NCI-H446 (cell line): ENCODE results near the gene PNPLA6.

Experiments
- DNase-seq, 2 experiments: peaks; one replicate each; lab custom pipeline; 2025; lab: John Stamatoyannopoulos, UW

PNPLA6 gene

DNA sequence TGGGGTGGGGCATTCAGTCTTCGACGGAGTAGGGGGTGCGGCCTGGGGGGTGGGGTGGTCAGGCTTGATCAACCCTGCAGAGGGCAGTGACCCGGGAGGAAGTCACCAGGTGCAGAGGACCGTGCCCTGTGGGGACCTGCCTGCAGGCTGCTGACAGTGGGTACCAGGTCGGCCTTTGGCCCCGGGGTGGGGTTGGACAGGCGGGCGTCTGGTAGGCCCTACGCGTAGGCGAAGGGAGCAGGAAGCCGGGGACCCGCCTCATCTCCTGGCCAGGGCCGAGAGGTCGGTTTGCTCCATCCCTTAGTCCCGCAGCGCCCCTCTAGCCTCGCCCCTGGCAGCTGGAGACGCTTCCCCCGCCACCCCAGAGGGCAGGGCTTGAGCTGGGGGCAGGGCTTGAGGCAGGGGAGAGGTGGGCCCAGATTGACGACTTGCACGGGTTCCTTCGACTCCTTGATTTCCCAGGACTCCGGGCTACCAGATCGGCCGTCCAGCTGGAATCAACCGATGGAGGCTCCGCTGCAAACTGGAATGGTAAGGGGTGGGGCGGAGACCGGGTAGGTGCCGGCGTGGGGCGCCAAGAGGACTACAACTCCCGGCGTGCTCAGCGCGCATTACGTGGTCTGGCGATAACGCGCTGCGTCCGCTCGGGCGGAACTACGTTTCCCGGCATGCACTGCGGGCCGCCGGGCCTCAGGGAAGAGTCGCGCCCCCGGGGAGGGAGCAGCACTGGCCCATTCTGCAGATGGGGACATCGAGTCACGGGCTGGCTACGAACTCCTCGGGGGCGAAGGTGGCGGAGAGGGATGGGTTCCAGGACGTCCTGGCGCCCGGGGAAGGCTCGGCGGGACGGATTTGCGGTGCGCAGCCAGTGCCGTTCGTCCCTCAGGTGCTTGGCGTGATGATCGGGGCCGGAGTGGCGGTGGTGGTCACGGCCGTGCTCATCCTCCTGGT is at the start of gene PNPLA6:
TSS of gene PNPLA6 (plus strand) at position 671 of the 951 bp plus-strand sequence. CDS start at position 743, 72 bp downstream.
- peak; percentile 88 to 96 for DNase-seq

DNA sequence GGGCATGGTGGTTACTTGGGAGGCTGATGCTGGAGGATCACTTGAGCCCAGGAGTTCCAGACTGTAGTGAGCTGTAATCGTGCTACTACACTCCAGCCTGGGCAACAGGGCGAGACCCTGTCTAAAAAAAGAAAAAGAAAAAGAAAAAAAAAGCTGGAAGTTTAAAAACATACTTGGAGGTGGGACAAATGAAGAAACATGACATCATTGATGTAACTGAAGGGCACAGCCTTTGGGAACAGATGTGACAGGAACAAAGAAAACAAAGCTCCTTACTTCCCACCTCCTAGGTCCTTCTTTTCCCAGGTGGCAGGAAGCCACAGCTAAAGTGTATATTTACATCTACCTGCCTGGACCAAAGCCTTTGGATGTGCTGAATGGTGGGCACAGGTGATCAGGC is 48.6 kb upstream of the PNPLA6 start:
- no peak for DNase-seq

DNA sequence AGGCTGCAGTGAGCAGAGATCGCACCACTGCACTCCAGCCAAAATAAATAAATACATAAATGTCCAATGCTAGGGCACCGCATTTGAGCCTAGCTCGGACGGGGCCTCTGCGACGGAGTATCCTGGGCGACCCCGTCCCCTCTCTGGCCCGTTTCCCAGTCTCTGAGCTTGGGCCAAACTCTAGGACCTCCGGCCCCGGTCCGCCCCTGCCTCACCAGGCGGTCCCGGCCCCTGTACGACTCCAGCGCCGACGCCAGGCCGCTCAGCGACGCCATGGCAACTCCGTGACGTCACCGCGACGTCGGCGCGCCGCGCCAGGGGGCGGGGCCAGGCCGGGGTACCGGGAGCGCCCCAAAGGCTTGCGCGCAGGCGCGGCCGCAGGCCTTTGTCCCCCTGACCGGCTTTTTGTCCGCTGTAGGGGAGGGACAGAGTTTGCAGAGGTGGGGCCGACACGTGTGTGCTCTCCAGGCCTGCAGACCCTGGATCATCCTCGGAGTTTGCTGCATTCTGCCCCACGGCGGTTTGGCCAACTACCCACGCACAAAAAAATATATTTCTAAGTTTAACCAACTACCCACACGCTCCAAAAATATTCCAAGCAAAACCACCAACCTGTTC is 46.7 kb upstream of the PNPLA6 start, which contains the start of gene PEX11G:
TSS of gene PEX11G (minus strand) at position 300 of the 618 bp plus-strand sequence. CDS start at position 275, 25 bp downstream.
- no peak for DNase-seq

DNA sequence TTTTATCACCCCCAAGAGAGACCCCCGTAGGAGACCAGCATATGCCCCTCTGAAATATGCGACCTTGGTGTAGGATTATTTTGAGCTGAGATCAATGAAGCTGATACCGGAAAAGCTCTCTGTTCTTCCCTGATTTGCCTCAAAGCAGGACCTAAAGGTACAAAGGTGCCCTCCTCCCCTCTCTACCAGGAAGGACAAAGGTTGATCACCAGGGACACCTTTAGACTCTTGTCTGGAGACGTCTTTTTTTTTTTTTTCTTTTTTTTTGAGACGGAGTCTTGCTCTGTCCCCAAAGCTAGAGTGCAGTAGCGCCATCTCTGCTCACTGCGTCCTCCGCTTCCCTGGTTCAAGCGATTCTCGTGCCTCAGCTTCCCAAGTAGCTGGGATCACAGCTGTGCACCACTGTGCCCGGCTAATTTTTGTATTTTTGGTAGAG is 45.9 kb upstream of the PNPLA6 start:
- no peak for DNase-seq

DNA sequence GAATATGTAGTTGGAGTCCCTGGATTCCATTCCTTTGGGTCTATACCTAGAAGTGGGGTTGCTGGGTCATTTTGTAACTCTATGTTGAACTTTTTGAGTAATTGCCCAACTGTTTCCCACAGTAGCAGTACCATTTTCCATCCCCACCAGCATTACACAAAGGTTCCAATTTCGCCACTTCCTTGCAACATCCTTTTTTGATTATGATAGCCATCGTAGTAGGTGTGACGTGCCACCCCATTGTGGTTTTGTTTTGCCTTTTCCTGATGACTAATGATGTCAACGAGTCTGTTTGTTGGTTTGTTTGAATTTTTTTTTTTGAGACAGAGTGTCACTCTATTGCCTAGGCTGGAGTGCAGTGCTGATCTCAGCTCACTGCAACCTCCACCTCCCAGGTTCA is 43.4 kb upstream of the PNPLA6 start:
- no peak for DNase-seq

DNA sequence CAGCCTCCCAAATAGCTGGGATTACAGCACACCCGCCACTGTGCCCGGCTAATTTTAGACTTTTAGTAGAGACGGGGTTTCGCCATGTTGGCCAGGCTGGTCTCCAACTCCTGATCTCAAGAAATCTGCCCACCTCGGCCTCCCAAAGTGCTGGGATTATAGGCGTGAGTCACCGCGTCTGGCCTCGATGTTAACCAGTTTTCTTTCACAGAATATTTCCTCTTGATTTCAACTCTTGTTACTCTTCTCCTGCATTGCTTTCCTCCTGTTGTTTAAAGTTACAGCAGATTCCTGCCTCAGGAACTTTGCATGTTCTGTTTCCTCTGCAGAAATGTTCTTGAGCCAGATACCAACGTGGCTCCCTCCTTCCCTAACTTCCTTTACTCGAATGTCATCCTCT is 43.0 kb upstream of the PNPLA6 start:
- no peak for DNase-seq

DNA sequence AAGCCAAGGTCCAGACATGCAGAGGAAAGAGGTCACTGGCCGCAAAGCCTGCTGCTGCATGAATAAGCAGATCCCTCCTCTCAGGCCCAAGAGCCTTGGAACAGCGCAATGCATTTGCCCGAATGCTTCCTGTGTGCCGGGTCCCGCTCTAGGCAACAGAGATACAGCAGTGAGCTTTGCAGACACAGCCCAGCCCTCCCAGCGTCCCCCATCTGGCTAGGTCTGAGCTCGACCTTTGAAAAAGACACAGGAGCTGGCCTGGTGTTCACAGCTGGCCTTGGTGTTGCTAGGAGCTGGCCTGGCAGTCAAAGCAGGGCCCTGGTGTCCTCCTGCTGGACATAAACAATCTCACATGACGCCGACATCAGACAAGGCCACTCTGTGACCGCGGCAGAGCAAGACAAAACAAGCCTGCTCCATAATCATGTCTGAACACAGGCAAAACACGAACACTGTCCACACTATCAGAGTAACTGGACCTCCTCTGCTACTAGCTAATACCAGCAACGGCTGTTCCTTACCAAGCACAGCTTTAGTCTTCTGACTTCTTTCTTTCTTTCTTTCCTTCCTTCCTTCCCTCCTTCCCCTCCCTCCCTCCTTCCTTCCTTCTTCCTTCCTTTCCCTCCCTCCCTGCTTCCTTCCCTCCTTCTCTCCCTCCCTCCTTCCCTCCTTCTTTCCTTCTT is 41.0 kb upstream of the PNPLA6 start:
- no peak for DNase-seq

DNA sequence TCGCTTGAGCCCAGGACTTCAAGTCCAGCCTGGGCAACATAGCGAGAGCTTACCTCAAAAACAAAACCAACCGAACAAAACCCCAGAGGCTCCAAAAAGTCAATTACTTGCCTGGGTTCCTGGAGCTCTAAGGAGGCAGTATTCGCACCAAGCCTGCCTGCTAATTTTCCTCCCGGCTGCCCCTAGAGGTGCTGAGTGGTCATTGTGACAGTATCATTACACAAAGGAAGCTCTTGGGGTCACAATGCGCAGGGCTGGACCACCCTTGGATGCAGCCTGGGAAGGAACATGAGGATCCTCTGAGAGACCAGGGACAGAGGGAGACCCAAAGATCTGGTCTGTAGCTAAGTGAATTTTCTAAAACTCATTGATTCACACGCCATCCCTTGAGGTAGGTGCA is 38.2 kb upstream of the PNPLA6 start:
- no peak for DNase-seq

DNA sequence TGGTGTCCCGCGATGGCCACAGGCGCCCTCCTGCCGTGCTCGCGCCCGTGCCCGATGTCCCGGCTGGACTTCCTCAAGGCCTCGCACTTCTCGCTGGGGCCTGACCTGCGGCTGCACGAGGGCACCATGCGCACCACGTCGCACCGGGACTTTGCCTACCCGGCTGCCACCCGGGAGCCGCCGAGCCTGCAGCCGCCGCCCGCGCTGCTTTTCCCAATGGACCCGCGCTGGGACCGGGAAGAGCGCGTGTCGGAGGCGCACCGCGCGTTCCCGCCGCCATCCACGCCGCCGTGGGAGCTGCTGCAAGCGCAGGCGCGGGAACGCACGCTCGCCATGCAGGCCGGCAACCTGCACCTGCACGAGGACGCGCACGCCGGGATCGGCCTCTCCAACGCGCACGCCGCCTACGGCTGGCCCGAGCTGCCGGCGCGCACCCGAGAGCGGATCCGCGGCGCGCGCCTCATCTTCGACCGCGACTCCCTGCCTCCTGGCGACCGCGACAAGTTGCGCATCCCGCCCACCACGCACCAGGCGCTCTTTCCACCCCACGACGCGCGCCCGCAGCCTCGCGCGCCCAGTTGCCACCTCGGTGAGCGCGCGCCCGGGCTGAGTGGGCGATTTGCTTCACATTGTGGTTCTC is 34.6 kb upstream of the PNPLA6 start:
- DNase-seq: peak in 1 of 2 experiments; percentile 71

DNA sequence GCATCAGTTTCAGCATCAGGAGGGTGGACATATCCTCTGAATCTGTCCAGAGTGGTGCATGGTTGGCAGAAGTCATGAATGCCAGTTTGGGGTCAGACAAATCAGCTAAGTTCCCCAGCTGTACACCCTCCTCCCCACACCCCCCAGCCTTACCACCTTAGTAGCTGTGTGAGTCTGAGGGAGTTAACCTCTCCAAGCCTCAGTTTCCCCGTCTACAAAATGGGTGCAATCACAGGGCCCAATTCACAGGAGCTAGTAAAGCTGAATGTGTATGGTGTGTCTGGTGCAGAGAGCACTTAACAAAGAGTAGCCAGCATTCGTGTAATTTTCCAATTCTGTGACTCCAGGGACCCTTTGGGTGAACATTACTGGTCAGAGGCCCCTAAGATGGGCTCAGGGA is 33.0 kb upstream of the PNPLA6 start:
- no peak for DNase-seq

DNA sequence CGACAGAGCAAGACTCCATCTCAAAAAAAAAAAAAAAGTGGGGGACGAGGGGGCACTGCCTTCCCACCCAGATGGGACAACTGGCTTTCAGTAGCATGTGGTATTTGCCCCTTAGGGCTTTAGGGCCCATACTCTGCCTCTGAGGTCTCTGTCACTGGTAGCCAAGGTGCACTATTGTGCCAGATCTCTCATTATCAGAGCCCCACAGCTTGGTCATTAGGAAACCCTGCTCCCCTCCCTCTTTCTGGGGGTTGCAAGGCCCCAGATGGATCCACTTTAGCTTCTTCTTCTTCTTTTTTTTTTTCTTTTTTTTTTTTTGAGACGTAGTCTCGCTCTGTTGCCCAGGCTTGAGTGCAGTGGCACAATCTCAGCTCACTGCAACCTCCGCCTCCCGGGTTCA is 30.8 kb upstream of the PNPLA6 start:
- no peak for DNase-seq

DNA sequence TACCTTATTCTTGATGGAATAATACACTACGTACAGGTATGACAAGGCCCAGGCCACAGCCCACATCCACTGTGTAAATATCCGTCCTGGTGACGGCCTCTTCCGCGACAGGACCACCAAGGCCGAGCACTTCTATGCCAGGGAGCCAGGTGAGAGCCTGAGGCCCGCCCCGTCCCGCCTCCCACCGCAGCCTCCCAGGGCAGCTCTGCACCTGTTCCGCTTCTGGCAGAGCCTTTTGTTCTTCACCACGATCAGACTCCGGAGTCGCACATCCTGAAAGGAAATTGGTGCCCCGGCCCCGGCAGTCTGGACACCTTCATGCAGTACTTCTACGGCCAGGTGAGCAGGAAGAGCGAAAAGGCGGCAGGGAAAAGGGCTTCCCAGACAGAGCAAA is 30.2 kb upstream of the PNPLA6 start:
- DNase-seq: no peak

DNA sequence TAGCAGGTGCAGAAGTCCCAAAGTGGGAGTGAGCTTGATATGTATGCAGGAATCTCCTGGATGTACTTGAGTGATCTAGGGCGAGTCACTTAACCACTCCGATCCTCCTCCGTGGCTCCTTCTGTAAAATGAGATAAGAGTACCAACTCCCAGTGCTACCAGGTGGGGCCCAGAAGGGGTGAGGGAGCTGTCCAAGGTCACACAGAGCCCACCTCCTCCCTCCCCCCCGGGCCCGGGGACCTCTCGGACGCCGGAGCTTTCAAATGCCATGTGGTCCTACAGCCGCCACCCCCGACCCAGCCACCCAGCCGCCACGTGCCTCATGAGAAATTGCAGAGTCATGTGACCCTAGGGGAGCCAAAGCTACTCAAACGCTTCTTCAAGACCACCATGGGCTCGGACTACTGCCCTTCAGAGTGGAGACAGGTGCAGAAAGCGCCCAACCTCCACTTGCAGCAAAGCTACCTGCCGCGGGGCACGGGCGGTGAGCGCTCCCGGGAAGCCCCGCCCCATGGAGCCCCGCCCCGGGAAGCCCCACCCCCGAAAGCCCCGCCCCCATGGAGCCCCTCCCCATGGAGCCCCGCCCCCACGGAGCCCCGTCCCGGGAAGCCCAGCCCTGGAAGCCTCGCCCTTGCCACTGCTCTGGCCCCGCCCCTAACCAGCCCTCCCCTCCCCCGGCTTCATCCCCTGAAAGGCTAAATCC is 29.7 kb upstream of the PNPLA6 start:
- DNase-seq: peak in 1 of 2 experiments; percentile 75

DNA sequence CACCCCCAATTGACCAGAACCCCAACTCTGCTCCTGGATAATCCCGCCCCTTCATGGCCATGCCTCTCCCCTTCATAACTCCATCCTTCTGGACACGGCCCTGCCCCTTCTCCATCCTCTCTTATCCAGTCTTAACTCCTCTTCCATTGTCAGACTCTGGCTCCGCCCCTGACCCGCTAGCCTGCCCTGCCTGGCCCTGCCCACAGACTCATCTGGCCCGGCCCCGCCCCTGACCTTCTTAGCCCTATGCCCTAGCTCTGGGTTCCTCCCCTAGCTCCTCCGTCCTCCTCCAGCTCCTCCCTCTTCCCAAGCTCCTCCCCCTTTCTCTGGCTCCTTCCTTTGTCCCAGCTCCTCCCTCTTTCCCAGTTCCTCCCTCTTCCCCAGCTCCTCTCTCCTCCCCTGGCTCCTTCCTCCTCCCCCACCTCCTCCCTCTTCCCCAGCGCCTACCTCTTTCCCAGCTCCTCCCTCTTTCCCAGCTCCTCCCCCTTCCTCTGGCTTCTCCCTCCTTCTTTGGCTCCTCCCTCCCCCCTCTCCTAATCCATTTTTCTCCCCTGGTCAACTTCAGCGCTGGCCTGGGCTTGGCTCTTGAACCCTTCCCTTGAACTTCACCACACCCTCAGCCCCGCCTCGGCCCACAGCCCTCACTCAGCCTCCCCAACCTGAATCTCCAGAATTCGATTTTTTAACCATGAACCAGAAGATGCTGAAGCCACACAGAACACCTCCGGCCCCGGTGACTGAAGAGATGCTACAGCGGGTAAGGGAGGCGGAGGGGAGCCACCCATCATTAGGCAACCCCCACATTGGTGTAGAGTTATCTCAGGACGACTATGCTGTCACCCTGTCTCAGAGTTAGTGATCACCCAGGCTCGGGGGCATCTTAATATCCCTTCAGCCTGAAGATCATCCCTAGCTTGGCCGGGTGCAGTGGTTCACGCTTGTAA is 28.9 kb upstream of the PNPLA6 start:
- peak; percentile 62 to 78 for DNase-seq

DNA sequence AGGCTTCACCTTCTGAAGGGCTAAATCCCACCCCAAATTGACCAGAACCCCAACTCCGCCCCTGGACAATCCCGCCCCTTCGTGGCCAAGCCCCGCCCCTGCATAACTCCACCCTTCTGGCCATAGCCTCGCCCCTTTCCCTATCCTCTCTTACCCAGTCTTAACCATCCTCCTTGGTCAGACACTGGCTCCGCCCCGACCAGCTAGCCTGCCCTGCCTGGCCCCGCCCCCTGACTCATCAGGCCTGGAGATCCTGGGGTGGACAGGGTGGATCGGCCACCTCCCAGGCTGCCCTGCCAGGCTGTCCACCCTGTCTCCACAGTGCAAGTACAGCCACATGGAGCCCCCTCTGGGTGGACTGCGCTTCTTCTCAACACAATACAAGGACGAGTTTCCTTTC is 27.6 kb upstream of the PNPLA6 start:
- DNase-seq: peak in 1 of 2 experiments; percentile 24

DNA sequence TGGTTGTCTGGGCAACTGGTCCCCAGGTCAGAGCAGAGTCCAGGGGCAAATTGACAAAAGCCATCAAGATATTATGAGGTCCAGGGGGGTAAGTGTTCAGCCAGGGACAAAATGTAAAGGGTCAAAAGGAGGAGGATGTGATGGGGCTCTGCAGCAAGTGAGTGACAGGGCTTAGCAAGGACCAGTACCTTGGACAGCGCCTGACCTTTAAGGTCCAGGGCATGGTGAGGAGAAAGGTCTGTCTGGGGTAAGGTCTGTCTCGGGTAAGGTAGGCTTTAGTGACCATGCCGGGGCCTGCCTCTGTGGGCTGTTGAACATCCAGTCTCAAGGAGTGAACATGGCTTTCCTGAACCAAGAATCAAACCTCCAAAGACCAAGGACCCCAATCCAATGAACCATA is 25.9 kb upstream of the PNPLA6 start:
- DNase-seq: no peak

DNA sequence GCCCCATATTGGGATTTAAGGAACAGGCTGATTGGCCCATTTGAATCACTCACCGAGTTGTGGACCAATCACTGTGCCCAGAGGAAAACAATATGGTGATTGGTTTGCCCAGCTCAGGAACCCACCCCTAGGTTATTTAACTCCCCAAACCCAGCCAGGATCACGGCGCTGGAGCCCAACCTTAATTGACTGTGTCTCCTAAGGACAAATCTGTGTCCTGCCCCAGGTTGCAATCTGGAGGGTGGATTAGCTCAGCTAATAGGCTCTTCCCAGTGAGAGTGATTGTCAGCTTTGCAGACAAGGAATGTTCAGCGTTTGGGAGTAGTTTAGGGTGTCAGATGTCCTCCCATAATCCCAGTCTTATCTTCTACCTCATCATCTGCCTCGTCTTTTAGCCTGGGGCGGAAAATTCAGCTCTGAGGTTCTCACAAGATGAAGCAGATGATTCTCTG is 23.1 kb upstream of the PNPLA6 start:
- DNase-seq: no peak

DNA sequence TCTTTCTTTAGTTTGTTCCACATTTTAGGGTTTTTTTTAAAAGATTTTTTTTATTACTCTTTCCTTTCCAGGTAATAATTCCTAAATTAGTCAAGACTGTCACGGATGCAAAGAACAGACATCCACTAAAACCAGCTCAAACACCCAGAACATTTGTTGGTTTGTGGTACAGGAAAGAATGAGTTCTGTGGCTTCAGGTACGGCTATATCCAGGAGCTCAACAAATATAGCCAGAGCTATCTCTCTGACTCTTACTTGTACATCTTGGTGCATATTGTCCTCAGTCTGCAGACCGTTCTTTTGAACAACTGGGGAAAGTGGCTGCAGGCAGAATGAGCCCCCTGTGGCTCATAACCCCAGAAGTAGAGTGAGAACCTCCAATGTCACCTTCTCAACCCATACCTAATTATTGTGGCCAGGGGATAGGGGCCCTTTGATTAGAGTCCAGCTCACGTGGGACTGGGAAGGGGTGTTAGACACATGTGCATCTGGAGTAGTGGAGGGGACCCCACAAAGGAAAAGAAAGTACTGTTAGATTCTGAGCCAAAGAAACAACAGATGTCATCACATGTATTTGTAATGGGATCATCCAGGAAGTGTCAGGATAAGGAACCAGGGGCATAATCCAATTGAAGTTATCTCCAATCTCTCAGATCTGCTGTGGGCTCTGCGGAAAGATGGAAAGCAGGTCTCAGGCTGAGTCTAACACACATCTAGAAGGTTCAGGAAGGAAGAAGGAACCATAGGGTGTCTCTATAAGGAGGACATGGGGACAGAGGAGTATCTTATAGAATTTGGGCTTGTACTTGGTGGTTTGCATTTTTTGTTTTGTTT is 21.5 kb upstream of the PNPLA6 start:
- no peak for DNase-seq

DNA sequence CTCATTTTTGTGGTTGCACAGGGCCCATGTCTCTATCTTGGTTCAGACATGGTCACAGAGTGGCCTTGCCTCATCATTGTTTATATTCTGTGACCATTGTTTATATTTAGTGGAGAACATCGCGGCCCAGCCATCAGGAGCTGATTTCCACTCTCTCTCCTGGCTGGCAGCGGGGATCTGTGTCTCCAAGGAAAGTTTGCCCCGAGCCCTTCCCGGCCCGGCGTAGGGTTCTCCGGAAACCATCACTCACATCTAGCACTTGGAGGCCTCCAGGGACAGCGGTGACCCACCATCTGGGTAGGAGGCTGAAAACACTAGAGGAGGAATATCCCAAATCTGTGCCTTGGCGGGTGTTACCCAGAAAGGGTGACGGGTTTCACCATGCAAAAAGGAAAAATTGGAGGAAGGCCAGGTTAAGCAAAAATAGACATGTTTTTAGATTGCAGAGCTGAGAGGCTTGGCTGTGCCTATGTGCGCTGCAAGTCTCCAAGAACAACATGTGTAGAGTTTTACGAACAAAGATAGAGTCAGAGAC is 20.3 kb upstream of the PNPLA6 start:
- no peak for DNase-seq
